Lung microvascular endothelial cell (primary cell): ENCODE measurements around the gene IPO8. TPM values are rescaled to one million over a fixed set of nuclear protein-coding genes. Genes with fewer than 3 reads are reported as not detected.
"Not testable (repeated sequence)": the region's sequence is repeated elsewhere in the genome, so short reads cannot be mapped to it uniquely, and the experiment has no call there.

Source experiments
- DNase-seq, 2 donors: peaks; one replicate each; pipeline versions ENCODE4 v3.0.0 to v3.0.0-alpha.2; 2010; ENCODE audit warnings: low read depth in 2 of 2
- total RNA-seq: library from RNA; depleted of rRNA; stranded (reverse); fragments of >200 nt; gene quantifications from 2 replicates; pipeline ENCODE4 v1.2.1, GENCODE V29; 2014

The IPO8 gene
- total RNA-seq, 1 donor from 2014 or later: 31.5 TPM

GRCh38 chr12:30610718-30611117, 85.0 kb downstream of the IPO8 start:
- DNase-seq: no peak

- DNase-seq: not testable (repeated sequence)
Measured at GRCh38 chr12:30609819-30610218, 85.8 kb downstream of the IPO8 start.

GRCh38 chr12:30604302-30604701, 91.4 kb downstream of the IPO8 start:
- peak in 1 of 2 donors; percentile 46 for DNase-seq

- no peak for DNase-seq
Measured at GRCh38 chr12:30603129-30603528, 92.5 kb downstream of the IPO8 start.

- no peak for DNase-seq
Measured at GRCh38 chr12:30602678-30603077, 93.0 kb downstream of the IPO8 start.

- DNase-seq: peak in 1 of 2 donors; percentile 72
Measured at GRCh38 chr12:30599608-30600007, 96.1 kb downstream of the IPO8 start.

GRCh38 chr12:30598889-30599288, 96.8 kb downstream of the IPO8 start:
- DNase-seq: peak; percentile 27 to 75

GRCh38 chr12:30595742-30596141, 99.9 kb downstream of the IPO8 start:
- DNase-seq: no peak

GRCh38 chr12:30594509-30594908, 101.2 kb downstream of the IPO8 start:
- no peak for DNase-seq

- DNase-seq: not testable (repeated sequence)
Measured at GRCh38 chr12:30588572-30588971, 107.1 kb downstream of the IPO8 start.

- no peak for DNase-seq
Measured at GRCh38 chr12:30587782-30588181, 107.9 kb downstream of the IPO8 start.

GRCh38 chr12:30585877-30586276, 109.8 kb downstream of the IPO8 start:
- no peak for DNase-seq

- DNase-seq: no peak
Measured at GRCh38 chr12:30582943-30583342, 112.7 kb downstream of the IPO8 start.

GRCh38 chr12:30580344-30580743, 115.3 kb downstream of the IPO8 start:
- DNase-seq: no peak

Other genes starting within 250 kb of the IPO8 start
- 7.8 and 9.5 TPM in 2 replicates for gene CAPRIN2, start 59.1 kb upstream of the IPO8 start, total RNA-seq
- 5.0 and 5.7 TPM in 2 replicates for gene TSPAN11, start 230.9 kb upstream of the IPO8 start, total RNA-seq